ENCODE measurements around the gene DIAPH1. TPM values are rescaled to one million over a fixed set of nuclear protein-coding genes. Genes with fewer than 3 reads are reported as not detected.

Gene DIAPH1
- total and polyA plus RNA-seq, 3 experiments from 2014 or later: 151 to 217 (median 212) TPM

- H3K27me3 Mint-ChIP-seq: peaks cover 56 to 70% of the 10 kb centered on the region in 2 donors
- Histone ChIP-seq H3K27me3 (ENCODE audit: insufficient read depth, low read length, poor library complexity, severe bottlenecking) (peaks cover 14% of the 10 kb centered on the region), H3K4me3 (ENCODE audit: low read length) (no peak overlapping the region), H3K27ac (ENCODE audit: low read depth, low read length) (no peak overlapping the region), H3K36me3 (ENCODE audit: insufficient read depth, low read length) (no peaks in the 10 kb centered on the region), H3K9me3 (ENCODE audit: low read length) (no peaks in the 10 kb centered on the region), H3K4me1 (ENCODE audit: insufficient read depth, low read length) (no peaks in the 10 kb centered on the region)
- peaks cover 9 to 20% (median 12%) of the 10 kb centered on the region in 3 donors for H3K4me1 Mint-ChIP-seq
- POLR2A ChIA-PET: no interaction called here
- DNase-seq: no peak
- peak overlapping the region; percentile 0 to 27 (median 7) for H3K4me3 Mint-ChIP-seq
- CTCF ChIA-PET: interaction anchor here (1.4 kb wide), 1 partner anchor 17 kb away, joined by 4 read pairs; no protein-coding TSS in a partner anchor
- H3K27ac Mint-ChIP-seq: peak overlapping the region in 1 of 8 donors; percentile 0
- H3K9me3 Mint-ChIP-seq: peaks cover 0 to 2% (median 0%) of the 10 kb centered on the region in 5 donors
- peaks cover 0 to 5% (median 0%) of the 10 kb centered on the region in 3 donors for H3K36me3 Mint-ChIP-seq
These were observed 123.4 kb downstream of the DIAPH1 start for GRCh38 chr5:141495453-141495811.

DNA sequence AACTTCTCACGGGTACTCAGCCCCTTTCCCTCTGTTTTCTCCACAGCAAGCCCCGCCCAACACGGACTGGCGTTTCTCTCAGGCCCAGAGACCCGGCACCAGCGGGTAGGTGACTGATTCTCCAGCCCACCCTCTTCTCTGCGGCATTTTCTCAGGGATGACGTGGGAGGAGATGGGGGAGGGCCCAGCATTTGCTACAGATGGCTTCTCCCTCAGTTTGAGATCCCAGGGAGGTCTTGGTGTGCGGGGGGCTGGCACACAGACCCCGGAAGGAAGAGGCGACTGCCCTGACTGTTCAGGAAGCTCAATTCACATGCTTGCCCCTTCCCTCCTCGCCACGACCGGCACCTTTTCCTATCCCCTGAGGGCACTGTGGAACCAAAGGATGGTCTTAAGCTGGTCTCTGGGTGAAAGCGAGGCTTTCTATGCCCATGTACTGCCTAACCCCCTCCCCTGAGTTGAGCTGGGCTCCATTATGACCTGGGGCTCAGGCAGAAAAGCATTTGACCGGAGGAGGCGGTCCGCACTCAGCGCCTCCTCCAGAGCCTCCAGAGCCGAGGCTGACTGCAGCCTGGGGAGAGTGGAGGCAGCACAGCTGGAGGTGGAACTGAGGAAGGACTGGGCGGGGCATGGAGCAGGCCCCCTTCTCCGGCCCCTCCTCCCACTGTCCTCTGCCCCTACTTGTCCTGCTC lies 123.9 kb downstream of the DIAPH1 start:
- Histone ChIP-seq H3K36me3 (ENCODE audit: insufficient read depth, low read length) (no peaks in the 10 kb centered on the region), H3K4me1 (ENCODE audit: insufficient read depth, low read length) (no peaks in the 10 kb centered on the region), H3K27me3 (ENCODE audit: insufficient read depth, low read length, poor library complexity, severe bottlenecking) (peaks cover 18% of the 10 kb centered on the region), H3K27ac (ENCODE audit: low read depth, low read length) (no peak overlapping the region), H3K4me3 (ENCODE audit: low read length) (no peak overlapping the region), H3K9me3 (ENCODE audit: low read length) (no peaks in the 10 kb centered on the region)
- no peak for DNase-seq
- CTCF ChIA-PET: interaction anchor here (1.4 kb wide), 1 partner anchor 18 kb away, joined by 4 read pairs; no protein-coding TSS in a partner anchor
- H3K4me3 Mint-ChIP-seq: peak overlapping the region in 2 of 7 donors; percentile 4 to 7
- peaks cover 0 to 2% (median 0%) of the 10 kb centered on the region in 5 donors for H3K9me3 Mint-ChIP-seq
- H3K4me1 Mint-ChIP-seq: peaks cover 9 to 20% (median 12%) of the 10 kb centered on the region in 3 donors
- peaks cover 0 to 5% (median 0%) of the 10 kb centered on the region in 3 donors for H3K36me3 Mint-ChIP-seq
- peak overlapping the region in 1 of 8 donors; percentile 0 for H3K27ac Mint-ChIP-seq
- H3K27me3 Mint-ChIP-seq: peaks cover 60 to 76% of the 10 kb centered on the region in 2 donors
- POLR2A ChIA-PET: no interaction called here

DNA sequence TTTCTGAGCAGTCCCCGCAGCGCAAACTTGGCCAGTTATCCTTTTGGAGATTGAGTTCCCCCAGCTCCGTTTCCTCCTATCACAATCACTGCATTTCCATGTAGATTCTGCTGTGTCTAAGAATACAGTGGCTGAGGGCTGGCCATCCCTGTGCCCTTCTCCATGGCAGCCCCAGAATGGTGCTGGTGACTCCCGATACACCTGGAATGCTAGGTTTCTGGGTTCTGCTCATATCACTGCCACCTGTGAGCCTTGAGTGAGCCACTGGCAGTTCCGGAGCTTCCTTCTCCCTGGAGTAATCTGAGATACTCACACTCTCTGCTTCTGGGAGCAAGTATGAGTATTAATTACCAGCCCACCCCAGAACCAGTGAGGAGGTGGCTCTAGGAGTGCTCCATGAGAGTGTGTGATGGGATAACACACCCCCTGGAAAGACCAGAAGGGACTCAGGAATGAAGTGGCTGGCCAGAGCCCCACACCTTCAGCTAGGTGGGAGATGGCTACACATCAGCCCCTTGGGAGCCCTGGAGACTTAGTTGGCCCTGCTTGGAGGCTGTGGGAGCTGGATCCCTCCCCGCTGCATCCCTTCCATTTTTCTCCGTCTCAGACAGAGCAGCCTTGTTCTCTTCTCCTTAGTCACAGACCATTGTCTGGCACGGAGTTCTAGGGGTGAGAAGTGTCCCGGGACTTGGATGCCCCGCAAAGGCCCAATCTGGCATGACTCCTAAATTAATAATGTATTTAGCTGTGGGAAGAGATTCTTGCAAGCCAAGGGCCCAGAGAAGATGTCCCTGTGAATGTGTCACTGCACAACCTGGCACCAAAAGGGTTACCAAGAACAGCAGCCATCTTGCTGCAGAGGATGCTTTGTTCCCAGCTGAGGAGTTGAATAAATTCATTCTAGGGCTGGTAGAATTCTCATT lies 125.0 kb downstream of the DIAPH1 start:
- peaks cover 18% of the 10 kb centered on the region for H3K27me3 ChIP-seq (ENCODE audit: insufficient read depth, low read length, poor library complexity, severe bottlenecking)
- H3K4me1 Mint-ChIP-seq: peaks cover 9 to 20% (median 12%) of the 10 kb centered on the region in 3 donors
- H3K9me3 ChIP-seq (ENCODE audit: low read length): no peaks in the 10 kb centered on the region
- H3K27ac Mint-ChIP-seq: no peak overlapping the region
- ChIA-PET CTCF (interaction anchor here (0.8 kb wide), 1 partner anchor 19 kb away, joined by 3 read pairs; no protein-coding TSS in a partner anchor), POLR2A (no interaction called here)
- H3K9me3 Mint-ChIP-seq: no peaks in the 10 kb centered on the region
- peak overlapping the region in 2 of 7 donors; percentile 24 to 61 for H3K4me3 Mint-ChIP-seq
- H3K36me3 ChIP-seq (ENCODE audit: insufficient read depth, low read length): no peaks in the 10 kb centered on the region
- peaks cover 62 to 81% of the 10 kb centered on the region in 2 donors for H3K27me3 Mint-ChIP-seq
- peaks cover 0 to 5% (median 0%) of the 10 kb centered on the region in 3 donors for H3K36me3 Mint-ChIP-seq
- H3K27ac ChIP-seq (ENCODE audit: low read depth, low read length): no peak overlapping the region
- H3K4me3 ChIP-seq (ENCODE audit: low read length): no peak overlapping the region
- H3K4me1 ChIP-seq (ENCODE audit: insufficient read depth, low read length): no peaks in the 10 kb centered on the region
- DNase-seq: no peak

- Histone ChIP-seq H3K27me3 (ENCODE audit: insufficient read depth, low read length, poor library complexity, severe bottlenecking) (peaks cover 28% of the 10 kb centered on the region), H3K4me3 (ENCODE audit: low read length) (no peak overlapping the region), H3K27ac (ENCODE audit: low read depth, low read length) (no peak overlapping the region), H3K4me1 (ENCODE audit: insufficient read depth, low read length) (no peaks in the 10 kb centered on the region), H3K36me3 (ENCODE audit: insufficient read depth, low read length) (no peaks in the 10 kb centered on the region), H3K9me3 (ENCODE audit: low read length) (no peaks in the 10 kb centered on the region)
- ChIA-PET CTCF (interaction anchor here (0.8 kb wide), 1 partner anchor 21 kb away, joined by 3 read pairs; no protein-coding TSS in a partner anchor), POLR2A (no interaction called here)
- H3K4me1 Mint-ChIP-seq: peaks cover 9 to 20% (median 12%) of the 10 kb centered on the region in 3 donors
- H3K27ac Mint-ChIP-seq: peak overlapping the region in 1 of 8 donors; percentile 28
- no peaks in the 10 kb centered on the region for H3K36me3 Mint-ChIP-seq
- H3K4me3 Mint-ChIP-seq: peak overlapping the region in 6 of 7 donors; percentile 48 to 82 (median 62)
- DNase-seq: no peak
- H3K27me3 Mint-ChIP-seq: peaks cover 66 to 85% of the 10 kb centered on the region in 2 donors
- H3K9me3 Mint-ChIP-seq: no peaks in the 10 kb centered on the region
These were observed 126.5 kb downstream of the DIAPH1 start for GRCh38 chr5:141492168-141492885.

DNA sequence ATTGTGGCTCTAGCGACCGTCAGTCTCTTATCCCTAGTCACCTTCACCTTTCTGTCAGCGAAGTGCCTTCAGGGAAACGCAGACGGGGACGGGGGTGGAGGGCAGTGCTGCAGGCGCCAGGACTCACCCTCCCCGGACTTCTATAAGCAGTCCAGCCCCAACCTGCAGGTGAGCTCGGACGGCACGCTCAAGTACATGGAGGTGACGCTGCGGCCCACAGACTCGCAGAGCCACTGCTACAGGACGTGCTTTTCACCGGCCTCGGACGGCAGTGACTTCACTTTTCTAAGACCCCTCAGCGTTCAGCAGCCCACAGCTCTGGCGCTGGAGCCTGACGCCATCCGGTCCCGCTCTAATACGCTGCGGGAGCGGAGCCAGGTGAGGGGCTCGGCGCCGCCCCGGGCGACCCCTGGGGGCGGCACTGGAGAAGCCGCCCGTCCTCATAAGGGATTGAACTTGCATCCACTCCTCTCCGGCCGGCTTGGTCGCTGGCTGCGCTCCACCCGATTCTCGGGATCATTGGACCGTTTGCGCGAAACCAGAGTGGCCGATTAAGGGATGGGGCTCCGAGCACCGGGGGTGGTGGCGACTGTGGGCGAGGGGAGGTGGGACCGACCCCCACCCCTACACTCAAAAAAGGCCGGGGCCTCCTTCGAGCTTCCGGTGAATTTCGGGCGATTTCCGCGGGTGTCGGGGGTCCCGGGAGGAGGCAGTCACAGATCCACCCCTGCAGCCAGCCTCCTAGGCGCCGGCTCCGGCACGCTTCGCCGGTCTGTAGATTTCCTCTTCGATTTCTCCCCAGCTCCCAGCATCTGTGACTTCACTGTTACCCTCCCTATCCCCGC lies 127.3 kb downstream of the DIAPH1 start:
- Mint-ChIP-seq H3K27me3 (peaks cover 65 to 85% of the 10 kb centered on the region in 2 donors), H3K36me3 (no peaks in the 10 kb centered on the region), H3K4me3 (peak overlapping the region in 6 of 7 donors; percentile 48 to 76 (median 50)), H3K27ac (peak overlapping the region in 1 of 8 donors; percentile 28), H3K9me3 (peaks cover 0 to 2% (median under 1%) of the 10 kb centered on the region in 5 donors), H3K4me1 (peaks cover 9 to 20% (median 12%) of the 10 kb centered on the region in 3 donors)
- H3K9me3 ChIP-seq (ENCODE audit: low read length): no peaks in the 10 kb centered on the region
- peaks cover 28% of the 10 kb centered on the region for H3K27me3 ChIP-seq (ENCODE audit: insufficient read depth, low read length, poor library complexity, severe bottlenecking)
- ChIA-PET POLR2A (no interaction called here), CTCF (no interaction called here)
- no peak overlapping the region for H3K4me3 ChIP-seq (ENCODE audit: low read length)
- H3K36me3 ChIP-seq (ENCODE audit: insufficient read depth, low read length): no peaks in the 10 kb centered on the region
- H3K27ac ChIP-seq (ENCODE audit: low read depth, low read length): no peak overlapping the region
- no peaks in the 10 kb centered on the region for H3K4me1 ChIP-seq (ENCODE audit: insufficient read depth, low read length)
- no peak for DNase-seq

- H3K36me3 ChIP-seq (ENCODE audit: insufficient read depth, low read length): no peaks in the 10 kb centered on the region
- ChIA-PET CTCF (no interaction called here), POLR2A (no interaction called here)
- Mint-ChIP-seq H3K36me3 (no peaks in the 10 kb centered on the region), H3K4me1 (peaks cover 9 to 20% (median 11%) of the 10 kb centered on the region in 3 donors), H3K9me3 (peaks cover 0 to 6% (median 3%) of the 10 kb centered on the region in 5 donors), H3K4me3 (peak overlapping the region in 2 of 7 donors; percentile 15 to 32), H3K27me3 (peaks cover 65 to 87% of the 10 kb centered on the region in 2 donors), H3K27ac (peak overlapping the region in 1 of 8 donors; percentile 45)
- H3K27ac ChIP-seq (ENCODE audit: low read depth, low read length): no peak overlapping the region
- no peaks in the 10 kb centered on the region for H3K4me1 ChIP-seq (ENCODE audit: insufficient read depth, low read length)
- no peaks in the 10 kb centered on the region for H3K9me3 ChIP-seq (ENCODE audit: low read length)
- no peak overlapping the region for H3K4me3 ChIP-seq (ENCODE audit: low read length)
- H3K27me3 ChIP-seq (ENCODE audit: insufficient read depth, low read length, poor library complexity, severe bottlenecking): peaks cover 29% of the 10 kb centered on the region
- DNase-seq: no peak
These were observed 128.0 kb downstream of the DIAPH1 start for GRCh38 chr5:141490771-141491170.

DNA sequence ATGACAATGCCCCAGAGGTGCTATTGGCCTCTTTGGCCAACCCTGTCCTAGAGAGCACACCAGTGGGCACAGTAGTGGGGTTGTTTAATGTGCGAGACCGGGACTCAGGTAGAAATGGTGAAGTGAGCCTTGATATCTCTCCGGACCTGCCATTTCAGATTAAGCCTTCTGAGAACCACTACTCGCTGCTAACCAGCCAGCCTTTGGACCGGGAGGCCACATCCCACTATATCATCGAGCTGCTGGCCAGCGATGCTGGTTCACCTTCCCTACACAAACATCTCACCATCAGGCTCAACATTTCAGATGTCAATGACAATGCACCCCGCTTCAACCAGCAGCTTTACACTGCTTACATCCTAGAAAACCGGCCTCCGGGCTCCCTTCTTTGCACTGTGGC lies 128.5 kb downstream of the DIAPH1 start:
- H3K27ac ChIP-seq (ENCODE audit: low read depth, low read length): no peak overlapping the region
- H3K9me3 Mint-ChIP-seq: peaks cover 0 to 6% (median 3%) of the 10 kb centered on the region in 5 donors
- H3K4me3 ChIP-seq (ENCODE audit: low read length): no peak overlapping the region
- peaks cover 62 to 87% of the 10 kb centered on the region in 2 donors for H3K27me3 Mint-ChIP-seq
- no peaks in the 10 kb centered on the region for H3K36me3 Mint-ChIP-seq
- H3K4me1 Mint-ChIP-seq: peaks cover 4 to 17% (median 6%) of the 10 kb centered on the region in 3 donors
- CTCF ChIA-PET: no interaction called here
- H3K9me3 ChIP-seq (ENCODE audit: low read length): no peaks in the 10 kb centered on the region
- POLR2A ChIA-PET: no interaction called here
- H3K27ac Mint-ChIP-seq: peak overlapping the region in 1 of 8 donors; percentile 45
- no peaks in the 10 kb centered on the region for H3K36me3 ChIP-seq (ENCODE audit: insufficient read depth, low read length)
- no peak overlapping the region for H3K4me3 Mint-ChIP-seq
- H3K27me3 ChIP-seq (ENCODE audit: insufficient read depth, low read length, poor library complexity, severe bottlenecking): peaks cover 34% of the 10 kb centered on the region
- DNase-seq: no peak
- H3K4me1 ChIP-seq (ENCODE audit: insufficient read depth, low read length): no peaks in the 10 kb centered on the region
